DND-41 (cell line): ENCODE data around the gene LACTBL1.

Experiments used
- CTCF ChIP-seq: IDR thresholded peaks from 2 replicates; pipeline ENCODE4 v1.5.1; 2012; ENCODE audit warnings: borderline replicate concordance, low read length, moderate library complexity, mild to moderate bottlenecking; ENCODE audit not compliant: poor library complexity, severe bottlenecking; ENCODE audit errors: extremely low read depth
- EZH2 ChIP-seq: IDR thresholded peaks from 3 replicates; pipeline ENCODE4 v1.6.1; 2012; ENCODE audit warnings: borderline replicate concordance, low read depth, mild to moderate bottlenecking, moderate library complexity, low read length, inconsistent platforms; ENCODE audit not compliant: severe bottlenecking

GRCh38 chr1:22971161-22971560 lies 1.5 kb downstream of the LACTBL1 start:
- TF ChIP-seq CTCF (no peak), EZH2 (no peak)
